GM10266 (cell line): Measurements from ENCODE around the gene DOCK4.

Source experiments
- DNase-seq: peaks from one replicate; pipeline ENCODE4 v3.0.0; 2012; ENCODE audit errors: extremely low spot score
- TF ChIP-seq, protein P1 (sequence below): IDR thresholded peaks from 2 replicates; pipeline ENCODE4 v1.5.1; 2012; ENCODE audit warnings: mild to moderate bottlenecking, low read depth; ENCODE audit not compliant: control insufficient read depth, insufficient read depth; ENCODE audit errors: missing control alignments

DOCK4 gene

DNA sequence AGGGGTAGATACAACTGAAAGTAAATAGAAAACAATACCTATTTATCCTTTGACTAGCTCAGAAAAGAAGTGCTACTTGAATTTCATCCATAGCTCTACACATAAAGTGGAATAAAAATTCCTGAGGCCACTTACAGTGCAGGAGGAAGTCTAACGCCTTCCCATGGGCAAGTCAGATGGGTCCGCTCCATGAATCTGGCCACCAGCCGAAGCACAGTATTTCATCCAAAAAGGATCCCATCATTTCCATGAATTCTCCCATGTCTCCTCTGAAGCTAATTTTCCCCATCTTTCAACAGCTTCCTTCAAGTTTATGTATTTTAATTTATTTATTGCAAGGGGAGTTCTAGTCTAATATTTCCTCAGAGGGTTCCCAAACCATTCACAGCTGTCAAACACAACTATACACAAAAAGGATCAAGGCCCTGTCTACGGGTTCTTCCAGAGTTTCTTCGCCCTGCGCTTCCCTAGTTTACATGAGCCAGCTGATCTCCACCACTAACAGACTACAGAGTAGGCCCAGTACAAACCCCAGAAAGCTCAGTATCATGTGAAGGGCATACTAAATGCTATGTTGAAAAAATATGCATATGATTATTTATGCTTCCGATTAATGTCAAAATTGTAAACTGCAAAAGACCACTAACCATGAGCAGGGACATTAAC, 184.7 kb downstream of the DOCK4 start:
- TF ChIP-seq, protein P1, sequence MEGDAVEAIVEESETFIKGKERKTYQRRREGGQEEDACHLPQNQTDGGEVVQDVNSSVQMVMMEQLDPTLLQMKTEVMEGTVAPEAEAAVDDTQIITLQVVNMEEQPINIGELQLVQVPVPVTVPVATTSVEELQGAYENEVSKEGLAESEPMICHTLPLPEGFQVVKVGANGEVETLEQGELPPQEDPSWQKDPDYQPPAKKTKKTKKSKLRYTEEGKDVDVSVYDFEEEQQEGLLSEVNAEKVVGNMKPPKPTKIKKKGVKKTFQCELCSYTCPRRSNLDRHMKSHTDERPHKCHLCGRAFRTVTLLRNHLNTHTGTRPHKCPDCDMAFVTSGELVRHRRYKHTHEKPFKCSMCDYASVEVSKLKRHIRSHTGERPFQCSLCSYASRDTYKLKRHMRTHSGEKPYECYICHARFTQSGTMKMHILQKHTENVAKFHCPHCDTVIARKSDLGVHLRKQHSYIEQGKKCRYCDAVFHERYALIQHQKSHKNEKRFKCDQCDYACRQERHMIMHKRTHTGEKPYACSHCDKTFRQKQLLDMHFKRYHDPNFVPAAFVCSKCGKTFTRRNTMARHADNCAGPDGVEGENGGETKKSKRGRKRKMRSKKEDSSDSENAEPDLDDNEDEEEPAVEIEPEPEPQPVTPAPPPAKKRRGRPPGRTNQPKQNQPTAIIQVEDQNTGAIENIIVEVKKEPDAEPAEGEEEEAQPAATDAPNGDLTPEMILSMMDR: no peak
- DNase-seq: no peak

DNA sequence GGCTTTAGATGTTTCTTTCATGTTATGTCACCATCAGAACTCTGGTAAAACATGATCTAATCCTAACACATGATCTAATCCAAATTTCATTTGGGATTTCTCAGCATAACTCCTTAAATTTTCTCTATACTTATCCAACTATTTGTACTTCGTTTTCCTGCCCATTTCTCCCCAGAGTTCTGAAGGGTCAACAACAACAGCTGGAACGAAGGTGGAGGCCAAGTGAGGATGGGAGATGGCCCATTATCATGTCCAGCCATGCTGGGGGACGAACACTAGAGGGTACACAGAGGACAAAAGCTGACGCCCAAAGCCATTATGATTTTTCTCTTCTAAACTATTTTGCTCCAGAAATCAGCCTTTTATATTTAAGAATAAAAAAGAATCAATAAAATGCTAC, 185.4 kb downstream of the DOCK4 start:
- DNase-seq: no peak
- TF ChIP-seq, protein P1: no peak

DNA sequence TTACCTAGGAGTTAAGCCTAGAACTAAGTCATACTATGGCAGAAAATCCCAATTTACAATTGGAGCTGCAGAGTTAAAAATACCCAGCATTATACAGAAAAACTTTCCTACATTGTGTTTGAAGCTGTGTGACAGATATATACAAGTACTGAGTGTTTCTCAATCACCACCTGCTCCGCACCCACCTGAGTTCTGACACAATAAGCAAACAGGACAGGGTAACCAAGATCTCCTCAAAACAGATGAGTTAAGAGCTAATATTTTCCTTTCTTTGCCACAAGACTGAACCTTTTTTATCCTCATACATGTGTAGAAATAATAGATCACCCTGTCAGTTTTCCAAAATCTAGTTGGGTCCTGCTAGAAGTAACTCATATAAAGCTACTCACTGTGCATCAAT, 186.3 kb downstream of the DOCK4 start:
- TF ChIP-seq, protein P1: no peak
- no peak for DNase-seq

DNA sequence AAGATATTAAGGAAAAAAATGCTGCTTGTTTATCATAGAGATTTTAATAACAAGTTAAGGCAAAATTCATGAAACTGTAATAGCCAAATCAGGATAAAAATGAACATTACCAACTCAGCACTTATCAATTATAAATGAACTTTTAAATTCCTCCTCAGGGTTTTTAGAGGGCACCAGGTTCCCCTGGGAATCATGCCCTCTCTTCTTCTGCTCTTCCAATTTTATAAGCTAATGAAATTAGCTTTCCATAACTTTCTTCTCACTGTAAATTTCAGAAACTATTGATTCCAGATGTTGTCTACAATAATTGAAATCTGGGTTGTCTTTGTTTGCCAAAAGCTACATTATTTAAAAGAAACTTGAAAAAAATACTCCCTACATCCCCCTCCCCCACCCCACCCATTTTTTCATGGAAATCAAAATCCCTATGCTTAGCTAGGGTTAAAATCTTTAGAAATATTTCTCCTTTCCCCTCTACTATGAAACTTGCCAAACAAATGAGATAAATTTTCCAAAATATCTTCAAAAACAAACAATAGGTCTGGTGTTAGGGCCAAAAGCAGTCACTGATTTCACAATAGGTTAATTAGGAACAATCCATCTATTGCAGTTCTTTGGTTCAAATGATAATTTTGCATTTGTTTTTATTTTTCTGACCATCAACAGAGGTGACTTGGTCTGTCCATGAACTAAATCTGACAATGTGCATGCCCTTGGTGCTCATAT, 187.7 kb downstream of the DOCK4 start:
- TF ChIP-seq, protein P1: no peak
- no peak for DNase-seq

DNA sequence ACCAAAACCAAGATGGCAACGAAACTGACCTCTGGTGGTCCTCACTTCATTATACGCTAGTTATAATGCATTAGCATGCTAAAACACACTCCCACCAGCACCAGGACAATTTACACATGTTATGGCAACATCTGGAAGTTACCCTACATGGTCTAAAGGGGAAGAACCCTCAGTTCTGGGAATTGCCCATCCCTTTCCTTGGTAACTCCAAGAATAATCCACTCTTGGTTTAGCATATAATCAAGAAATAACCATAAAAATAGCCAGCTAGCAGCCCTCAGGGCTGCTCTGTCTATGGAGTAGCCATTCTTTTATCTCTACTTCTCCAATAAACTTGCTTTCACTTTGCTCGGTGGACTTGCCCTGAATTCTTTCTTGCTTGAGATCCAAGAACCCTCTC, 191.1 kb downstream of the DOCK4 start:
- TF ChIP-seq, protein P1: no peak
- no peak for DNase-seq

DNA sequence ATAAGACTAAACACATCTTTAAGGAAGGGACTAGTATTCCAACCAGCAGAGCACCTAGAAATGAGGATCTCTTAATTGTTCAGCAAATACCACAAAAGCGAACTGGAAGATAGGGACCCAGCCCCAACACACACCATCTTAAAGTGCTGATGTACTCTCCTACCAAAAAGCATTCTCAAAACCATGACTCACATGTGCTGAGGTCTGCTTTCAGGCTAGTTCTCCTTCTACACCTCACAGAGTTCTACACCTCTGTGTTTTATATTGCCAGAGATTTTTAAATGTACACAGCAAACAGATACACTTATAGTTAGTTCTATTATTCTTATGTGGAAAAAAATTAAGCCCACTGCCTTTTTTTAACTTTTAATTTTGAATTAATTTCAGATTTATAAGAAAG, 191.9 kb downstream of the DOCK4 start:
- TF ChIP-seq, protein P1: no peak

DNA sequence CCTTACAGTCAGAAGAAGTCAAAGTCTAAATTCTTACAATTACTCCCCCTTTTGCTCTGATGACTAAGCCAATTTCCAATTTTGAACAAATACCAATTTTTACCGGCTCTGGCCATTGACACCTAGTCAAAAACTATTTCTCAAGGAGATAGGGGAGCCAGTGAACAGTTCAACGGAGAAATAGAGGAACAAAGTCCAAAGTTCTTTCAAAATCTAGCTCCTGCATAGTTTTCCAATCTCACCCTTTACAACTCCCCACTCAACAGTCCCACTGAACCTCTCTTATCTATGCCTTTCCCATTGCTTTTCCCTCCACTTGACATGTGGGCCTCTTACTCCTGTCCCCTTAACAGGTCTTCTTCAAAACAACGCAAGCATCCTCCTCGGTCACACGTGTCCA, 192.9 kb downstream of the DOCK4 start:
- DNase-seq: no peak
- TF ChIP-seq, protein P1: no peak

More for the DNA sequence above, 191.9 kb downstream of the DOCK4 start:
- no peak for DNase-seq
